GM12874 (cell line): ENCODE results near the gene NRP2.

Experiments
- TF ChIP-seq, protein P1 (sequence below): IDR thresholded peaks from 2 replicates; pipeline ENCODE4 v1.5.1; 2011; ENCODE audit warnings: low read depth, mild to moderate bottlenecking, control low read depth, low read length, moderate library complexity; ENCODE audit not compliant: insufficient read depth

The NRP2 gene

DNA sequence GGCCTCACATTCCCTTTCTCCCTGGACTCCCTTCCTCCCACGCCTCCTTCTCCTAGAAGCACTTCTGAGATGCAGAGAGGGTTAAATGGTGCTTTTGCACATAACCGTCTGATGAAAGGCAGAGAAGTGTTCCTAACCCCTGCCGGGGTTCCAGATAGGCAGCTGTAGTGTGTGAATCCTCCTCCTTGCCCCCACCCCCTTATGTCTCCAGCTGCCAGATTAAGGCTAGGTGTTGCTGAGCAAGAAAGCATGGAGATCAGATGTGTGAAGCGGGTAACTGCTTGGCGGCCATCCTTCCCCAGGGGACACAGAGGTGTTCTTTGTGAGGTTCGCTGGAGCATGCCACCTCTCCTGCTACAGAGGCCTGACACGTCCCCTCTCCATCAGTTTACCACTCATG lies 88.3 kb downstream of the NRP2 start:
- TF ChIP-seq, protein P1, sequence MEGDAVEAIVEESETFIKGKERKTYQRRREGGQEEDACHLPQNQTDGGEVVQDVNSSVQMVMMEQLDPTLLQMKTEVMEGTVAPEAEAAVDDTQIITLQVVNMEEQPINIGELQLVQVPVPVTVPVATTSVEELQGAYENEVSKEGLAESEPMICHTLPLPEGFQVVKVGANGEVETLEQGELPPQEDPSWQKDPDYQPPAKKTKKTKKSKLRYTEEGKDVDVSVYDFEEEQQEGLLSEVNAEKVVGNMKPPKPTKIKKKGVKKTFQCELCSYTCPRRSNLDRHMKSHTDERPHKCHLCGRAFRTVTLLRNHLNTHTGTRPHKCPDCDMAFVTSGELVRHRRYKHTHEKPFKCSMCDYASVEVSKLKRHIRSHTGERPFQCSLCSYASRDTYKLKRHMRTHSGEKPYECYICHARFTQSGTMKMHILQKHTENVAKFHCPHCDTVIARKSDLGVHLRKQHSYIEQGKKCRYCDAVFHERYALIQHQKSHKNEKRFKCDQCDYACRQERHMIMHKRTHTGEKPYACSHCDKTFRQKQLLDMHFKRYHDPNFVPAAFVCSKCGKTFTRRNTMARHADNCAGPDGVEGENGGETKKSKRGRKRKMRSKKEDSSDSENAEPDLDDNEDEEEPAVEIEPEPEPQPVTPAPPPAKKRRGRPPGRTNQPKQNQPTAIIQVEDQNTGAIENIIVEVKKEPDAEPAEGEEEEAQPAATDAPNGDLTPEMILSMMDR = no peak

DNA sequence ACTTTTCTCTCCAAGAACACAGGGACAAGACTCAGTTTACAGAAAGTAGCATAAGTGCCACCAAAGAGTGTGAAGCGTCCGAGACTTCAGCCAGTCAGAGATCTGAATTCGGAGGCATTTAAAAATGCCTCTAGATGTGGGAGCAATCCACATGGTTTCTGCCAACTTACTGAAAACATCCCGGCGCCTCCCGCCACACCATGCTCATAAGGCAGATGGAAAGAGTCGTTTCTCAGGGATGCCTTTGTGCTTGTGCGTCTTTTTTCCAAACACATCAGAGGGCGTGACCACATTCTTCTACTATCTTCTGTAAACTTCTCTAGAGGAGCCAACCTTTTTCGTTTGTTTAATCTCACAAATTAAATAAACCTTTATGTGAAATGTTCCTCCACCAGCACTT lies 88.7 kb downstream of the NRP2 start:
- TF ChIP-seq, protein P1 = no peak

DNA sequence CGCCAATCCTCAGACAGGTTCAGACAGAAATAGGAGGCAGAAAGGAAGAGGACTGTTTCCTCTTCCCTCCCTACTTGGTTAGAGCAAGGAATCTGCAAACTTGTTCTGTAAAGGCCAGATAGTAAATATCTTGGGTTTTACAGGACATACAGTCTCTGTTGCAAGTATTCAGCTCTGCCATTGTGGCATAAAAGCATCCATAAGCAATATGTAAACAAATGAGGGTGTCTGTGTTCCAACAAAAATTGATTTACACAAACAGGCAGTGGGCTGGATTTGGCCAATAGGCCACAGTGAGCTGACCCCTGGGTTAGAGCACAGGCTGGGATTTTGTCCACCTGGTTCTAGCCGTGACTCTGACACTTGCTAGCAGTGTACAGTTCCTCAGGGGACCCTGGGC lies 89.4 kb downstream of the NRP2 start:
- TF ChIP-seq, protein P1 = no peak

DNA sequence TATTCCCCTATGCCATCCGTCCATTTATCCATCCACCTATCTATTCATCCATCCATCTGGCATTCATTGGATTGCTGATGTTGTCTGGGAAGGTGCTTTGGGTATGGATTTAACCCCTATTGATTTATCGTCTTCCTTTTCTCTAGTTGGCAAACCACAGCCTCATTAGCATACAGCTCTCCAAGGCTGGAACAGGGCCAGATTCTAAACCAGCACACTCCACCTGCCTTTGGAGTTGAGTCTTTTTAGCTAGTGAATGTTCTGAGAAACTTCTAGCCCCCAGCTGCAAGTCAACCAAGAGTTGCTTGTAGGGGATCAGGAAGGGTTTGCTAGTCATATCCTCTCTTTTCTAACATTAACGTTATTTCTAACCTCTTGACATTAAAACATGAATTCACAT lies 90.7 kb downstream of the NRP2 start:
- TF ChIP-seq, protein P1 = no peak

DNA sequence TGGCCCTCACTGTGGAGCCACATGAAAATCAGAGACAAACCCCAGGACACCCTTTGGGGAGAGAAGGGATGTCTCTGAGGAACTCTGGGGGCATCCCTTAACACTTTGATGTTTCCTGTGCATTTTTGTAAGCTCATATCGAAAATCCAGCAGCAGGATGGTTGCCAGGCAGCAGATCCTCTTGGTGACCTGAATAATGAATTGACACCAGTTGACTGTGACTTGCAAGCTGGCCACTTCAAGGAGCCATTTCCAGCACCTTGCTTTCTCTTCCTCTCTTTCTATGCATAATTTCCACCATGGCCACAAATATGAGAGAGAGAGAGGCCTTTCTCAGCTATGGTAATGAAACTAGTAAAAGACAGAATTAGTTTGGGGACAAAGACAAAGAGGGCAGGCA lies 91.7 kb downstream of the NRP2 start:
- TF ChIP-seq, protein P1 = no peak

DNA sequence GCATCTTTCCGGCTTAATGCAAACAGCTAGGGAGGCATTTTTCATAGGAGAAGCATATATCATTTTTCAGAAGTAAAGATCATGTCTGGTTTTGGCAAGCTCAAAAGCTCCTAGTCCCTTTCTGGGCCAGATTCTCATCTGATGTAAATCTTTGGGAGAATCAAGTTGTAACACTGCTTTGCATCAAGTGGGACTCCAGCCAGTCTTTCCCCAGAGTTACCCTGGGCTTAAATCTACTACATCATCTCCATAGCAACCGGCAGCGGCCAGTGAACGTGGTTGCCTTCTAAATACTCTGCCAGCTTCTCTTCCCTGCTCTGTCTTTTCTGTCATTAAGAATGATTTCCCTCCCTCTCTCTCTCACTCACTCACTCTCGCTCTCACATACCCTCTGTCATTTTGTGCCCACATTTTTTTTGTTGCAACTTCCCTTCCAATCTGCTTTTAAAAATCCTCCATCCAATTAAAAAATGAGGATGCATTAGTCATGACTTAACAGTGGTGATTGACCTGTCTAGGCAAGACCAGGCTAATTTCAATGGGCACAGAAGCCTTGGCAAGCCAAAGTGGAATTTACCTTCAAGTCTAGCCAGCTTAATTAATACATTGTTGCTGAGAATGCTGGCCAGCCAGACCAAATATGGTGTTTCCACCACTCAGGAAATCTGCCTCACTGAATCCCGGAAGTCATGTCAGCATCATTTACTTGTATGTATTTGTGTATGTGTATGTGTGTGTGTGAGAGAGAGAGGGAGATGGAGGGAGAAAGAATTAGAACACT lies 93.0 kb downstream of the NRP2 start:
- TF ChIP-seq, protein P1 = no peak

DNA sequence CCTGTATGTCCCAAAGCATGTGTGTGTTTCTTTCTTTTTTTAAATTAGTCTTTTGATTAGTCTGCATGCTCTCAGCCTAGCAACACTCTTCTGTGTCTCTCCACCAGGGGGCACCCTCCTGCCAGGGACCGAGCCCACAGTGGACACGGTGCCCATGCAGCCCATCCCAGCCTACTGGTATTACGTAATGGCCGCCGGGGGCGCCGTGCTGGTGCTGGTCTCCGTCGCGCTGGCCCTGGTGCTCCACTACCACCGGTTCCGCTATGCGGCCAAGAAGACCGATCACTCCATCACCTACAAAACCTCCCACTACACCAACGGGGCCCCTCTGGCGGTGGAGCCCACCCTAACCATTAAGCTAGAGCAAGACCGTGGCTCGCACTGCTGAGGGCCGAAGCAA lies 93.8 kb downstream of the NRP2 start:
- TF ChIP-seq, protein P1 = peak; percentile 74
